HepG2 (cell line): Measurements from ENCODE around the gene MYL9. TPM values are rescaled to one million over a fixed set of nuclear protein-coding genes. Genes with fewer than 3 reads are reported as not detected.

Experiments used
- CREB1 ChIP-seq, 2 experiments: fragments of 450-650 bp in 1 of 2; IDR thresholded peaks; 2 replicates each; pipeline ENCODE4 v1.6.1; 2016 to 2017; ENCODE audit warnings: control low read depth in 1 of 2, mild to moderate bottlenecking in 1 of 2, missing compliant biosample characterization in 1 of 2, missing genetic modification characterization in 1 of 2
- HMGA1 ChIP-seq: sonication (generic); formaldehyde crosslinking; conservative IDR thresholded peaks from 2 replicates; pipeline ENCODE4 v1.4.0; 2020; ENCODE audit warnings: missing genetic modification reagents
- HNF1A ChIP-seq, 2 experiments: sonication (generic) in 1 of 2; formaldehyde crosslinking in 1 of 2; IDR thresholded peaks; 2 replicates each; pipeline versions ENCODE4 v1.4.0 to v1.6.1; 2016 to 2020; ENCODE audit warnings: borderline replicate concordance in 1 of 2, low read depth in 1 of 2, mild to moderate bottlenecking in 1 of 2, missing genetic modification reagents in 1 of 2
- LRRFIP1 ChIP-seq: sonication (generic); formaldehyde crosslinking; conservative IDR thresholded peaks from 2 replicates; pipeline ENCODE4 v1.4.0; 2020; ENCODE audit warnings: missing genetic modification reagents
- RNF219 ChIP-seq: sonication (generic); formaldehyde crosslinking; IDR thresholded peaks from 2 replicates; pipeline ENCODE4 v1.5.0; 2020; ENCODE audit warnings: mild to moderate bottlenecking, missing genetic modification reagents
- SRSF1 ChIP-seq: fragments of 200-400 bp; formaldehyde crosslinking; optimal IDR thresholded peaks from 2 replicates; pipeline ENCODE3; 2017; ENCODE audit warnings: mild to moderate bottlenecking, low read depth, low read length, moderate library complexity
- TRIM22 ChIP-seq: fragments of 450-650 bp; IDR thresholded peaks from 2 replicates; pipeline ENCODE4 v1.6.1; 2017
- U2AF1 ChIP-seq: fragments of 200-400 bp; formaldehyde crosslinking; optimal IDR thresholded peaks from 2 replicates; pipeline ENCODE3; 2017; ENCODE audit warnings: mild to moderate bottlenecking, low read depth, low read length
- ZBTB7A ChIP-seq: sonication (generic); formaldehyde crosslinking; IDR thresholded peaks from 2 replicates; pipeline ENCODE4 v1.8.0; 2022; ENCODE audit warnings: mild to moderate bottlenecking, missing genetic modification reagents
- ZFP37 ChIP-seq: sonication (generic); formaldehyde crosslinking; IDR thresholded peaks from 2 replicates; pipeline ENCODE4 v1.4.0; 2020; ENCODE audit warnings: missing genetic modification reagents, borderline replicate concordance
- ZNF17 ChIP-seq: sonication (generic); formaldehyde crosslinking; IDR thresholded peaks from 2 replicates; pipeline ENCODE4 v1.5.0; 2020; ENCODE audit warnings: mild to moderate bottlenecking, missing genetic modification reagents
- ZNF292 ChIP-seq: sonication (generic); formaldehyde crosslinking; IDR thresholded peaks from 2 replicates; pipeline ENCODE4 v1.8.1; 2022; ENCODE audit warnings: mild to moderate bottlenecking, low read depth, missing genetic modification reagents, borderline replicate concordance
- ZNF75D ChIP-seq: sonication (generic); formaldehyde crosslinking; IDR thresholded peaks from 2 replicates; pipeline ENCODE4 v1.8.1; 2023; ENCODE audit warnings: missing genetic modification reagents, mild to moderate bottlenecking, borderline replicate concordance
- polyA plus RNA-seq, 8 experiments: library from polyadenylated mRNA; depleted of rRNA in 3 of 8; stranded (reverse) in 7 of 8; unstranded in 1 of 8; fragments of >200 nt; fragmentation: Illumina TruSeq in 4 of 8; extraction: Trizol in 4 of 8; gene quantifications; 2 replicates each; pipeline versions ENCODE4 v1.2.1 to v1.2.3, GENCODE V29; 2011 to 2016; ENCODE audit warnings: low read depth in 4 of 8, missing spikeins in 1 of 8, mixed read lengths in 1 of 8; ENCODE audit not compliant: insufficient read depth in 1 of 8
- total RNA-seq, 5 experiments: library from RNA; depleted of rRNA; stranded (reverse); fragments of >200 nt; fragmentation: Illumina TruSeq; extraction: Trizol; gene quantifications; 2 replicates each; pipeline ENCODE4 v1.2.3, GENCODE V29; 2016; ENCODE audit warnings: low read depth in 1 of 5

Gene MYL9
- total and polyA plus RNA-seq, 2 of the 13 experiments (the other 11 are each of a cell fraction or from before 2014, with no cell fraction given) = 0.87 to 2.2 TPM

GRCh38 chr20:36574366-36575135 lies 33.2 kb downstream of the MYL9 start (continued):
- TF ChIP-seq ZNF17 (CRISPR knock-in tag) = no peak
- TF ChIP-seq ZNF75D (CRISPR knock-in tag) = no peak; the same call in 1 of the 2 replicates
- TF ChIP-seq U2AF1 = peak; percentile 12
- no peak for TF ChIP-seq ZNF292 (CRISPR knock-in tag)
- TF ChIP-seq RNF219 = no peak
- TF ChIP-seq TRIM22 = no peak
- TF ChIP-seq CREB1 (IDR thresholded peaks at IDR 0.05) = peak; percentile 20; the same call in 1 of the 2 replicates
- TF ChIP-seq CREB1 (CRISPR knock-in tag; IDR thresholded peaks at IDR 0.05) = no peak
- no peak for TF ChIP-seq LRRFIP1 (CRISPR knock-in tag)
- peak; percentile 13; the same call in 1 of the 2 replicates for TF ChIP-seq ZFP37
- peak; percentile 56; the same call in 1 of the 2 replicates for TF ChIP-seq ZBTB7A (CRISPR knock-in tag)
- TF ChIP-seq HNF1A (IDR thresholded peaks at IDR 0.05; ENCODE audit: low read depth) = no peak
- TF ChIP-seq HNF1A (CRISPR knock-in tag; IDR thresholded peaks at IDR 0.05; ENCODE audit: borderline replicate concordance) = peak; percentile 49; the same call in 1 of the 2 replicates
- no peak for TF ChIP-seq HMGA1 (CRISPR knock-in tag)
- TF ChIP-seq SRSF1 = peak; percentile 61
